ENCODE results near the gene FAM89A. TPM values are rescaled to one million over a fixed set of nuclear protein-coding genes. Genes with fewer than 3 reads are reported as not detected.
"Not testable (repeated sequence)": the region's sequence is repeated elsewhere in the genome, so short reads cannot be mapped to it uniquely, and the experiment has no call there.

The FAM89A gene
- total RNA-seq, 2 experiments from 2014 or later, result 11.1 to 14.2 TPM

- no peak for TF ChIP-seq CTCF (IDR thresholded peaks at IDR 0.05)
- ATAC-seq, result no peak
- H3K27me3 Mint-ChIP-seq, result no peaks in the 10 kb centered on the region
- CTCF ChIA-PET, result no interaction called here
- DNase-seq, result no peak
- H3K4me1 Mint-ChIP-seq (ENCODE audit: low read depth), result peaks cover 8% of the 10 kb centered on the region
- POLR2A ChIA-PET, result no interaction called here
- intact Hi-C loops (cut with micrococcal nuclease), result no loop called here
- H3K27ac Mint-ChIP-seq, result no peak overlapping the region
- H3K4me3 Mint-ChIP-seq, result no peak overlapping the region
- peaks cover 4% of the 10 kb centered on the region for H3K36me3 Mint-ChIP-seq (ENCODE audit: low read depth)
- no peaks in the 10 kb centered on the region for H3K9me3 Mint-ChIP-seq
Measured at GRCh38 chr1:231027136-231027925, 12.7 kb downstream of the FAM89A start.

- intact Hi-C loops (cut with micrococcal nuclease), result no loop called here
- Mint-ChIP-seq H3K36me3 (ENCODE audit: low read depth) (peaks cover 4% of the 10 kb centered on the region), H3K9me3 (no peaks in the 10 kb centered on the region), H3K27me3 (no peaks in the 10 kb centered on the region), H3K27ac (no peak overlapping the region), H3K4me3 (no peak overlapping the region), H3K4me1 (ENCODE audit: low read depth) (peaks cover 8% of the 10 kb centered on the region)
- ChIA-PET CTCF (no interaction called here), POLR2A (no interaction called here)
- no peak for ATAC-seq
- TF ChIP-seq CTCF (IDR thresholded peaks at IDR 0.05), result no peak
- DNase-seq, result no peak
Measured at GRCh38 chr1:231026576-231026975, 13.5 kb downstream of the FAM89A start.

DNA sequence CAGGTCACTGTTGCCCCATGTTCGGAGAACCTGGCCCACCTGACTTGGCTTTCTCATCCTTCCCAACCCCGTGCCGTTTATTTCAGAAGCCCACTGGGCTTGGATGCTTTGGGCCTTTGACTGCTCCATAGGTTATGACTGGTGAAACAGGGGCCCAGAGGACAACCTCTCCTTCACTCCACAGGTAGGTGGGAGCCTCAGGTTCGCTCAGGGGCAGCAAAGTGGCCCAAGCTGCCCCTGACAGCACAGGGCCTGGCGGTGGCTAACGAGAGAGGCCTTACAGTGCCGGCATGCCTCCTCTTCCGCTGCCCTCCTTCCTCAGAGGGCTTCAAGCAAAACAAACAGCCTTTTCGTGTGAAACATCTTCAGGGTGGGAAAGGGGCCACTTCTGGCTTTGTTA, 16.9 kb downstream of the FAM89A start:
- CTCF ChIA-PET, result no interaction called here
- Mint-ChIP-seq H3K27me3 (no peaks in the 10 kb centered on the region), H3K9me3 (no peaks in the 10 kb centered on the region), H3K4me3 (no peak overlapping the region), H3K36me3 (ENCODE audit: low read depth) (peaks cover 2% of the 10 kb centered on the region), H3K4me1 (ENCODE audit: low read depth) (peaks cover 7% of the 10 kb centered on the region), H3K27ac (no peak overlapping the region)
- intact Hi-C loops (cut with micrococcal nuclease), result no loop called here
- no peak for TF ChIP-seq CTCF (IDR thresholded peaks at IDR 0.05)
- no peak for ATAC-seq
- POLR2A ChIA-PET, result no interaction called here
- no peak for DNase-seq

DNA sequence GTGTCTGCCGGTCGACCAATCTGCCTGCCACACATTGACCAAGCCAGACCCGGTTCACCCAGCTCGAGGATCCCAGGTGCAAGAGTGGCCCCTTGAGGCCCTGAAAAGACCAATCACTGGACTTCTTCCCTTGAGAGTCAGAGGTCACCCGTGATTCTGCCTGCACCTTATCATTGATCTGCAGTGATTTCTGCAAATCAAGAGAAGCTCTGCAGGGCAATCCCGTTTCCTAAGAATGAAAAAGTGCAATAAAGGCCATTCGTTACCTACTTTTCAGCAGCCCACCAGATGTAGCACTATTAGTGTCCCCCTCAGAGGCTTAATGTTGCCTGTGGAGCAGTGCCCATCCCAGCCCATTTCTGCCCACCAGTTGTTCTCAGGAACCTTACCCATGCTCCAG, 17.5 kb downstream of the FAM89A start:
- intact Hi-C loops (cut with micrococcal nuclease); H3K36me3 Mint-ChIP-seq (ENCODE audit: low read depth); H3K4me3 Mint-ChIP-seq; H3K4me1 Mint-ChIP-seq (ENCODE audit: low read depth); H3K27ac Mint-ChIP-seq; DNase-seq; ATAC-seq; H3K27me3 Mint-ChIP-seq; POLR2A ChIA-PET; CTCF ChIA-PET; H3K9me3 Mint-ChIP-seq: not testable (repeated sequence)

DNA sequence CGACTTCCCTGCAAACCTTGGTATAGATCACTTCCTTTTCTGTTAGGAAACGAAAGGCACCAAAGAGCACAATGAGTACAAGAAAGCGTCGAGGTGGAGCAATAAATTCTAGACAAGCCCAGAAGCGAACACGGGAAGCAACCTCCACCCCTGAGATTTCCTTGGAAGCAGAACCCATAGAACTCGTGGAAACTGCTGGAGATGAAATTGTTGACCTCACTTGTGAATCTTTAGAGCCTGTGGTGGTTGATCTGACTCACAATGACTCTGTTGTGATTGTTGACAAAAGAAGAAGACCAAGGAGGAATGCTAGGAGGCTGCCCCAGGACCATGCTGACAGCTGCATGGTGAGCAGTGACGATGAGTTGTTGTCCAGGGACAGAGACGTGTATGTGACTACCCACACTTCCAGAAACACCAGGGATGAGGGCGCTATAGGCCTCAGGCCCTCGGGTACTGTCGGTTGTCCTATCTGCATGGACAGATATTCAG, 18.5 kb downstream of the FAM89A start:
- Mint-ChIP-seq H3K4me3 (no peak overlapping the region), H3K36me3 (ENCODE audit: low read depth) (peaks cover 2% of the 10 kb centered on the region), H3K4me1 (ENCODE audit: low read depth) (peaks cover 7% of the 10 kb centered on the region), H3K9me3 (no peaks in the 10 kb centered on the region), H3K27ac (no peak overlapping the region), H3K27me3 (no peaks in the 10 kb centered on the region)
- ChIA-PET CTCF (no interaction called here), POLR2A (no interaction called here)
- intact Hi-C loops (cut with micrococcal nuclease), result no loop called here
- no peak for DNase-seq
- TF ChIP-seq CTCF (IDR thresholded peaks at IDR 0.05), result no peak
- no peak for ATAC-seq

All from activated CD8-positive, alpha-beta T cell treated with anti-CD3 and anti-CD28 coated beads for 36 hours (primary cell).